Measurements from ENCODE around the gene WWOX. TPM values are rescaled to one million over a fixed set of nuclear protein-coding genes. Genes with fewer than 3 reads are reported as not detected.

Gene WWOX
- total and polyA plus RNA-seq, 2 donors (not counting 1 experiment from before 2014, with no cell fraction given) = 10.5 to 42.3 TPM

GRCh38 chr16:78780808-78781207 is 681.4 kb downstream of the WWOX start:
- Histone ChIP-seq H3K9ac (ENCODE audit: low read length) (no peak overlapping the region), H4K20me1 (ENCODE audit: control insufficient read depth, insufficient read depth, low read length, poor library complexity, severe bottlenecking) (peaks cover 11% of the 10 kb centered on the region), H3K9me3 (ENCODE audit: control extremely low read depth in 1 of 3, control insufficient read depth in 2 of 3, insufficient read depth in 1 of 3, low read length in 2 of 3) (no peaks in the 10 kb centered on the region), H3K27me3 (replicated peaks in 1 of 4; ENCODE audit: control extremely low read depth in 1 of 4, control insufficient read depth in 3 of 4, insufficient read depth in 4 of 4, low read length in 3 of 4) (no peaks in the 10 kb centered on the region), H3K4me2 (replicated peaks; ENCODE audit: low read depth, low read length, poor library complexity, severe bottlenecking) (no peak overlapping the region), H3K36me3 (replicated peaks in 1 of 2; ENCODE audit: control extremely low read depth in 1 of 2, control insufficient read depth in 1 of 2, extremely low read depth in 1 of 2, insufficient read depth in 2 of 2, low read length in 1 of 2) (peaks cover 0 to 4% of the 10 kb centered on the region in 2 experiments), H3K4me1 (ENCODE audit: control insufficient read depth in 2 of 2, insufficient read depth in 2 of 2, low read length in 2 of 2) (no peaks in the 10 kb centered on the region), H2AFZ (ENCODE audit: insufficient read depth, low read depth, low read length, poor library complexity, severe bottlenecking) (no peak overlapping the region), H3K4me3 (ENCODE audit: control extremely low read depth in 1 of 5, extremely low read depth in 1 of 5, insufficient read depth in 1 of 5, low read depth in 2 of 5, low read length in 4 of 5) (no peak overlapping the region), H3K27ac (ENCODE audit: low read length in 2 of 2) (no peak overlapping the region), H3K79me2 (ENCODE audit: control insufficient read depth, insufficient read depth, low read length) (no peaks in the 10 kb centered on the region)
- peaks cover 7% of the 10 kb centered on the region for H3K4me1 Mint-ChIP-seq
- CTCF ChIA-PET = interaction anchor here (3.9 kb wide), 1 partner anchor 11 kb away, joined by 20 read pairs; no protein-coding TSS in a partner anchor
- TF ChIP-seq, protein P1, sequence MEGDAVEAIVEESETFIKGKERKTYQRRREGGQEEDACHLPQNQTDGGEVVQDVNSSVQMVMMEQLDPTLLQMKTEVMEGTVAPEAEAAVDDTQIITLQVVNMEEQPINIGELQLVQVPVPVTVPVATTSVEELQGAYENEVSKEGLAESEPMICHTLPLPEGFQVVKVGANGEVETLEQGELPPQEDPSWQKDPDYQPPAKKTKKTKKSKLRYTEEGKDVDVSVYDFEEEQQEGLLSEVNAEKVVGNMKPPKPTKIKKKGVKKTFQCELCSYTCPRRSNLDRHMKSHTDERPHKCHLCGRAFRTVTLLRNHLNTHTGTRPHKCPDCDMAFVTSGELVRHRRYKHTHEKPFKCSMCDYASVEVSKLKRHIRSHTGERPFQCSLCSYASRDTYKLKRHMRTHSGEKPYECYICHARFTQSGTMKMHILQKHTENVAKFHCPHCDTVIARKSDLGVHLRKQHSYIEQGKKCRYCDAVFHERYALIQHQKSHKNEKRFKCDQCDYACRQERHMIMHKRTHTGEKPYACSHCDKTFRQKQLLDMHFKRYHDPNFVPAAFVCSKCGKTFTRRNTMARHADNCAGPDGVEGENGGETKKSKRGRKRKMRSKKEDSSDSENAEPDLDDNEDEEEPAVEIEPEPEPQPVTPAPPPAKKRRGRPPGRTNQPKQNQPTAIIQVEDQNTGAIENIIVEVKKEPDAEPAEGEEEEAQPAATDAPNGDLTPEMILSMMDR (IDR thresholded peaks at IDR 0.05) = no peak
- TF ChIP-seq EZH2 (IDR thresholded peaks at IDR 0.05; ENCODE audit: borderline replicate concordance, insufficient read depth, low read depth, low read length, poor library complexity, severe bottlenecking) = no peak
- H3K27me3 Mint-ChIP-seq = peaks cover 5% of the 10 kb centered on the region
- WGBS (ENCODE audit: insufficient coverage) = 100% methylated on average over 2 of the region's 2 CpGs
- POLR2A ChIA-PET = no interaction called here
- H3K9me3 Mint-ChIP-seq (ENCODE audit: insufficient read depth) = no peaks in the 10 kb centered on the region
- ATAC-seq (ENCODE audit: low read depth) (no peak), DNase-seq (no peak)
- intact Hi-C loops (cut with micrococcal nuclease) = no loop called here
- H3K4me3 Mint-ChIP-seq = no peak overlapping the region
- H3K27ac Mint-ChIP-seq = no peak overlapping the region

GRCh38 chr16:78782572-78782971 is 683.1 kb downstream of the WWOX start:
- Mint-ChIP-seq H3K4me1 (peaks cover 10% of the 10 kb centered on the region), H3K4me3 (no peak overlapping the region), H3K27ac (no peak overlapping the region), H3K27me3 (no peaks in the 10 kb centered on the region), H3K9me3 (ENCODE audit: insufficient read depth) (no peaks in the 10 kb centered on the region)
- no peaks in the 10 kb centered on the region for H3K79me2 ChIP-seq (ENCODE audit: control insufficient read depth, insufficient read depth, low read length)
- H3K27me3 ChIP-seq (replicated peaks in 1 of 4; ENCODE audit: control extremely low read depth in 1 of 4, control insufficient read depth in 3 of 4, insufficient read depth in 4 of 4, low read length in 3 of 4) = no peaks in the 10 kb centered on the region
- intact Hi-C loops (cut with micrococcal nuclease) = no loop called here
- H3K9ac ChIP-seq (ENCODE audit: low read length) = no peak overlapping the region
- TF ChIP-seq, protein P1 (IDR thresholded peaks at IDR 0.05) = no peak
- no peak for TF ChIP-seq EZH2 (IDR thresholded peaks at IDR 0.05; ENCODE audit: borderline replicate concordance, insufficient read depth, low read depth, low read length, poor library complexity, severe bottlenecking)
- H3K27ac ChIP-seq (ENCODE audit: low read length in 2 of 2) = no peak overlapping the region
- CTCF ChIA-PET = interaction anchor here (1.3 kb wide), 1 partner anchor 12 kb away, joined by 4 read pairs; no protein-coding TSS in a partner anchor
- no peak overlapping the region for H3K4me2 ChIP-seq (replicated peaks; ENCODE audit: low read depth, low read length, poor library complexity, severe bottlenecking)
- no CpG with 5 or more reads among the region's 2 CpGs for WGBS (ENCODE audit: insufficient coverage)
- ATAC-seq (ENCODE audit: low read depth) = no peak
- DNase-seq = no peak
- H3K4me1 ChIP-seq (ENCODE audit: control insufficient read depth in 2 of 2, insufficient read depth in 2 of 2, low read length in 2 of 2) = no peaks in the 10 kb centered on the region
- H4K20me1 ChIP-seq (ENCODE audit: control insufficient read depth, insufficient read depth, low read length, poor library complexity, severe bottlenecking) = peaks cover 4% of the 10 kb centered on the region
- no peak overlapping the region for H3K4me3 ChIP-seq (ENCODE audit: control extremely low read depth in 1 of 5, extremely low read depth in 1 of 5, insufficient read depth in 1 of 5, low read depth in 2 of 5, low read length in 4 of 5)
- POLR2A ChIA-PET = no interaction called here
- H3K36me3 ChIP-seq (replicated peaks in 1 of 2; ENCODE audit: control extremely low read depth in 1 of 2, control insufficient read depth in 1 of 2, extremely low read depth in 1 of 2, insufficient read depth in 2 of 2, low read length in 1 of 2) = peaks cover 0 to 4% of the 10 kb centered on the region in 2 experiments
- no peaks in the 10 kb centered on the region for H3K9me3 ChIP-seq (ENCODE audit: control extremely low read depth in 1 of 3, control insufficient read depth in 2 of 3, insufficient read depth in 1 of 3, low read length in 2 of 3)
- no peak overlapping the region for H2AFZ ChIP-seq (ENCODE audit: insufficient read depth, low read depth, low read length, poor library complexity, severe bottlenecking)
